Epithelial cell of esophagus (primary cell): ENCODE results near the gene LPIN1.
A peak's percentile ranks its signal among the peaks of the same experiment; 100 is the strongest.

Source experiments
- DNase-seq: peaks from one replicate; pipeline ENCODE4 v3.0.0; 2010; ENCODE audit warnings: low read depth
- H3K4me3 ChIP-seq: 2 replicates; pipeline ENCODE4 v1.5.1; 2011; ENCODE audit warnings: mild to moderate bottlenecking, low read length, control low read depth
- TF ChIP-seq, protein P1 (sequence below): IDR thresholded peaks from 2 replicates; pipeline ENCODE4 v1.5.1; 2011; ENCODE audit warnings: low read depth, mild to moderate bottlenecking, low read length, control low read depth, inconsistent platforms; ENCODE audit not compliant: insufficient read depth; ENCODE audit errors: missing control alignments

The LPIN1 gene

DNA sequence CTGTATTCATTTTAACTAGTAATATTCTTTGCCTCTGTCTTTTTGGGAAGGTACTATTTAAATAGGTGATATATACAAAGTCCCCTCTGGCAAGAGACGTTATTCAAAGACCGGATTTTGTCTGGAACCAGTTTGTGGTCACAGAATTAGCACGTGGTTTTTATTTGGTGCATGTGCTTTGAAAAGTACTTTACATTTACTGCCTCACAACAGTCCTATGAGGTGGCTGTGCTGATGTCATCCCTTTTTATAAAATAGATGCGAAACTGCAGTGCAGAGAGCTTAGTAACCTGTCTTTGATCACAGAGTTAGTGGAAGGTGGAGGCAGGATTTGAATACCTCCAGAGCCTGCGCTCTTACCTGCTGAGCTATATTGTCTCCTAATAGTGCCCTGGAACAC, 4.0 kb downstream of the LPIN1 start:
- TF ChIP-seq, protein P1, sequence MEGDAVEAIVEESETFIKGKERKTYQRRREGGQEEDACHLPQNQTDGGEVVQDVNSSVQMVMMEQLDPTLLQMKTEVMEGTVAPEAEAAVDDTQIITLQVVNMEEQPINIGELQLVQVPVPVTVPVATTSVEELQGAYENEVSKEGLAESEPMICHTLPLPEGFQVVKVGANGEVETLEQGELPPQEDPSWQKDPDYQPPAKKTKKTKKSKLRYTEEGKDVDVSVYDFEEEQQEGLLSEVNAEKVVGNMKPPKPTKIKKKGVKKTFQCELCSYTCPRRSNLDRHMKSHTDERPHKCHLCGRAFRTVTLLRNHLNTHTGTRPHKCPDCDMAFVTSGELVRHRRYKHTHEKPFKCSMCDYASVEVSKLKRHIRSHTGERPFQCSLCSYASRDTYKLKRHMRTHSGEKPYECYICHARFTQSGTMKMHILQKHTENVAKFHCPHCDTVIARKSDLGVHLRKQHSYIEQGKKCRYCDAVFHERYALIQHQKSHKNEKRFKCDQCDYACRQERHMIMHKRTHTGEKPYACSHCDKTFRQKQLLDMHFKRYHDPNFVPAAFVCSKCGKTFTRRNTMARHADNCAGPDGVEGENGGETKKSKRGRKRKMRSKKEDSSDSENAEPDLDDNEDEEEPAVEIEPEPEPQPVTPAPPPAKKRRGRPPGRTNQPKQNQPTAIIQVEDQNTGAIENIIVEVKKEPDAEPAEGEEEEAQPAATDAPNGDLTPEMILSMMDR: no peak
- peak; percentile 66 for DNase-seq
- H3K4me3 ChIP-seq: no peak overlapping the region

DNA sequence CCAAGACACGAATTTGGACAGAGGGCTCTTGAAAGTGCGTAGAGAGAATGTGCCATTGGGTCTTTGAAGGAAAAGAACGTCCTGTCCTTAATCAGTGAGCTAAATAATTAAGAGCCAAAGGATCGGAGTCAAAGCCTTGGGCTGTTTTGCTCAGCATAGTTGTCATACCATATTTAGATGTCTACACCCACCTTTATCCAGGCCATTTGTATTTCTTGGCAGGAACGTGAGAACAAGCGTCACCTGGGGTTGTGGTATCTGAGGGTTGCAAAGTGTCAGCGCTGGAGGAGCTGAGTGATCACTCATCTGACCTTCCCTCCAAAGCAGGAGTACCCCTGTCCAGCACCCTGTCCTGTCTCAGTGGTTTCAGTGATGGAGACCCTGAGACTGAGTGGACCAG, 4.5 kb downstream of the LPIN1 start:
- no peak overlapping the region for H3K4me3 ChIP-seq
- TF ChIP-seq, protein P1: no peak
- DNase-seq: peak; percentile 58

GRCh38 chr2:11752906-11753305, 6.5 kb downstream of the LPIN1 start:
- TF ChIP-seq, protein P1: no peak
- H3K4me3 ChIP-seq: no peak overlapping the region
- DNase-seq: no peak

DNA sequence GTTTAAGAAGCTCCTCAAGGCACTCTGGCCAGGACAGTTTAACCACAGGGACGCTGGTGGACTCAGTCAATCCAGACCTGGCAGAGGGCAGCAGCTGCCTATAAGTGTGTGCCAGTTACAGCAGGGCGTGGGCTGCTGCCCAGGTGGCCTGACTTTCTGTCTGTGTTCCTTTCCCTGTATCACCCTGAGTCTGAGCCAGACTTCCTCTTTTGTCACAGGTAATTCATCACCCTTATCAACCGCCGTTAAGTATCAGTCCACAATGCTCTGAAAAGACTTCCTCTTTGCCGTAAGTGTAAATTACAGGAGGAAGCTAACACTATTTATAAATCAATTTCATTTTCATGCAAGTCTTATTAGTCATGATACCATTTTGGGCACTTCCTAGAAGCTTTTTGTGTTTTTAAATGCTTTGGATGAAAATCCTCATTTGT, 7.0 kb downstream of the LPIN1 start:
- DNase-seq: peak; percentile 62
- TF ChIP-seq, protein P1: no peak
- no peak overlapping the region for H3K4me3 ChIP-seq

DNA sequence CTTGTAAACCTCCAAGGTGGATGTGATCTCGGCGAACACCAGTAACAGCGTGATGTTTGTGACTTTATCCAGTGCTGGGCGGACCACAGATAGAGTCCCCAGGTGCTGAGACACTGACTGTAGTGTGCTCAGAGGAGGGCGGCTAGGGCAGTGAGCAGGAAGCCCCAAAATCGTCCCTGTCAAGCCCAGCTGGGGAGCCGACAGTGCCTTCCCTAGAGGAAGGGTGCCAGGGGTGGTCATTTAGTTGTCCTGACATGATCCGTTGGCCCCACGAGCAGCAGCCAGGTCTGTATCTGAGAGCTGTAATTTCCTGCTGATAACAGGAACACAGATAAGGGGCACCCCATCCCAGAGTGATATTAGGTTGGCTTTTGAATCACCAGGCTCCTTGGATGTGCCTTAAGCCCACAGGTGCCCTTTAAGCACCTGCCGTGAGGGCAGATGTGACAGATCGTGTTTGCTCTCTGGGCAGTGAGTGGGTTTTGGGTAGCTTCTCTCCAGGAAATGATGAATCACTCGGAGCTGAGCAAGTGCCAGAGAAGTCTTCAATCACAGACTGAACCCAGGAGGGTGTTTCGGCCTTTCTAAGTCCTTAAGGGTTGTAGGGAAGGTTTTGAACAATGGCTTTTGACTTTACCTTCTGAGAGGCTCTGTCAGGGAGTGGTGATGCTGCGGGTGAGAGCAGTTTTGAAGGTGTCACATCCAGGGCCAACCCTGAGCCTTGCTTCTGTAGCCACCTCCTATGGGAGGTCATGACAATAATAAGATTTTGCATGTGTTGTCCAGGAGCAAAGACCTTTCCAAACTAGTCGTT, 7.7 kb downstream of the LPIN1 start:
- peak; percentile 78 for DNase-seq
- no peak overlapping the region for H3K4me3 ChIP-seq
- TF ChIP-seq, protein P1: no peak

DNA sequence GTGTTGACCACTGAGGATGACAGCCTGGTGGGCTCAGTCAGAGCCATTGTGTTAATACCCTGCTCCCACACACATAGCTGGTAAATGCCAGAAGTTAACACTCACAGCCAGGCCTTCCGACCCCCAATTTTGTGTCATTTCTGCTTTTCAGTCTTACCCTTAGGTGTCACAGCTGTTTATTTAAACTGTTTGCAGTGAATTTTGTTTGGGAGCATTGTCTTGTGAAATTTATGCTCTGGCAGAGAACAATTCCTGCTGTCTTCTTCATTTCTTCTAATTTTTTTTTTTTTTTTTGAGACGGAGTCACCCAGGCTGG, 8.2 kb downstream of the LPIN1 start:
- DNase-seq: no peak
- no peak overlapping the region for H3K4me3 ChIP-seq
- TF ChIP-seq, protein P1: no peak

DNA sequence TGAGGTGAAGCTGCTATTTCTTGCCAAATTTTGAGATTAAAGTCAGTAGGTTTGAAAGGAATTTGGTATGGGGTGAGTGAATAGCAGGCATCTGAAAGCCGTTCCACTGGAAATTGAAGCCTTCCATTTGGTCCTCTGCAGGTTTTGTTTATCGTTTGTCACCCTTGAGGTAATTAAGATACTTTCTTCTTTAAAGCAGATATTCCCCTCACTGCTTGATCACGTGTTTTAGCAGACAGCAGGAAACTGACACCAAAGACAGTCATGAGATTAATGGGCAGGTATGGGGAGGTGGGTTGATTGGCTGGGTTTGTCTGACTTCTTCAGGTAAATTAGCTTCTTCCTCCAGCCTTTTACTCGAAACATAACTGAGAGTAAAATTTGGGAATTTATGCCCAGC, 10.7 kb downstream of the LPIN1 start:
- TF ChIP-seq, protein P1: no peak
- DNase-seq: no peak
- no peak overlapping the region for H3K4me3 ChIP-seq
